Activated CD8-positive, alpha-beta T cell treated with anti-CD3 and anti-CD28 coated beads for 36 hours (primary cell): ENCODE measurements around the gene HELT. TPM values are rescaled to one million over a fixed set of nuclear protein-coding genes. Genes with fewer than 3 reads are reported as not detected.

Experiments used
- ATAC-seq: fragments of 200-7000 bp; cut with Tn5 transposase; one replicate; pipeline ENCODE4 v1.10.0; 2021; ENCODE audit warnings: mild to moderate bottlenecking, moderate library complexity
- CTCF ChIA-PET: fragments of 350-600 bp; sonication (Branson Sonifier 250); formaldehyde crosslinking; loops from one replicate; lab custom pipeline; 2021; ENCODE audit warnings: antibody characterized with exemption; lab: Charles Lee
- POLR2A ChIA-PET: fragments of 350-600 bp; sonication (Branson Sonifier 250); formaldehyde crosslinking; loops from one replicate; lab custom pipeline; 2021; ENCODE audit warnings: antibody characterized with exemption; lab: Charles Lee
- DNase-seq: peaks from one replicate; pipeline ENCODE4 v3.0.0-alpha.2; 2020
- H3K27ac Mint-ChIP-seq: one replicate; pipeline ENCODE4 v1.8.0; 2021; ENCODE audit warnings: mild to moderate bottlenecking, mixed read lengths
- H3K27me3 Mint-ChIP-seq: one replicate; pipeline ENCODE4 v1.8.0; 2021; ENCODE audit warnings: mixed read lengths
- H3K36me3 Mint-ChIP-seq: one replicate; pipeline ENCODE4 v1.8.0; 2021; ENCODE audit warnings: low read depth, mixed read lengths
- H3K4me1 Mint-ChIP-seq: one replicate; pipeline ENCODE4 v1.8.0; 2021; ENCODE audit warnings: low read depth, mixed read lengths
- H3K4me3 Mint-ChIP-seq: one replicate; pipeline ENCODE4 v1.8.0; 2021; ENCODE audit warnings: mild to moderate bottlenecking, moderate library complexity, mixed read lengths
- H3K9me3 Mint-ChIP-seq: one replicate; pipeline ENCODE4 v1.8.0; 2021; ENCODE audit warnings: mixed read lengths
- intact Hi-C: fragments of 100-400 bp; cut with micrococcal nuclease; formaldehyde crosslinking; loops from one replicate; pipeline ENCODE4 v1.10.0; 2022
- total RNA-seq, 2 experiments: library from RNA; stranded (reverse); gene quantifications; one replicate each; pipeline ENCODE4 v1.2.3, GENCODE V29; 2021
- TF ChIP-seq, protein P1 (sequence below): fragments of 200-600 bp; IDR thresholded peaks from one replicate; pipeline ENCODE4 v1.8.0; 2022; ENCODE audit warnings: antibody characterized with exemption, mild to moderate bottlenecking

Gene HELT
- total RNA-seq, 2 experiments from 2014 or later: not detected

GRCh38 chr4:185018834-185019455 is 655 bp downstream of the HELT start:
- peaks cover 7% of the 10 kb centered on the region for H3K4me1 Mint-ChIP-seq
- intact Hi-C loops: no loop called here
- peaks cover 79% of the 10 kb centered on the region for H3K27me3 Mint-ChIP-seq
- TF ChIP-seq, protein P1, sequence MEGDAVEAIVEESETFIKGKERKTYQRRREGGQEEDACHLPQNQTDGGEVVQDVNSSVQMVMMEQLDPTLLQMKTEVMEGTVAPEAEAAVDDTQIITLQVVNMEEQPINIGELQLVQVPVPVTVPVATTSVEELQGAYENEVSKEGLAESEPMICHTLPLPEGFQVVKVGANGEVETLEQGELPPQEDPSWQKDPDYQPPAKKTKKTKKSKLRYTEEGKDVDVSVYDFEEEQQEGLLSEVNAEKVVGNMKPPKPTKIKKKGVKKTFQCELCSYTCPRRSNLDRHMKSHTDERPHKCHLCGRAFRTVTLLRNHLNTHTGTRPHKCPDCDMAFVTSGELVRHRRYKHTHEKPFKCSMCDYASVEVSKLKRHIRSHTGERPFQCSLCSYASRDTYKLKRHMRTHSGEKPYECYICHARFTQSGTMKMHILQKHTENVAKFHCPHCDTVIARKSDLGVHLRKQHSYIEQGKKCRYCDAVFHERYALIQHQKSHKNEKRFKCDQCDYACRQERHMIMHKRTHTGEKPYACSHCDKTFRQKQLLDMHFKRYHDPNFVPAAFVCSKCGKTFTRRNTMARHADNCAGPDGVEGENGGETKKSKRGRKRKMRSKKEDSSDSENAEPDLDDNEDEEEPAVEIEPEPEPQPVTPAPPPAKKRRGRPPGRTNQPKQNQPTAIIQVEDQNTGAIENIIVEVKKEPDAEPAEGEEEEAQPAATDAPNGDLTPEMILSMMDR: no peak
- ChIA-PET POLR2A (no interaction called here), CTCF (interaction anchor here (0.8 to 1.1 kb wide), 4 partner anchors 9 to 20 kb away, joined by 3 to 4 read pairs (median 3); no protein-coding TSS in a partner anchor)
- DNase-seq (no peak), ATAC-seq (no peak)
- no peaks in the 10 kb centered on the region for H3K36me3 Mint-ChIP-seq
- H3K9me3 Mint-ChIP-seq: no peaks in the 10 kb centered on the region
- H3K27ac Mint-ChIP-seq: no peak overlapping the region
- no peak overlapping the region for H3K4me3 Mint-ChIP-seq

DNA sequence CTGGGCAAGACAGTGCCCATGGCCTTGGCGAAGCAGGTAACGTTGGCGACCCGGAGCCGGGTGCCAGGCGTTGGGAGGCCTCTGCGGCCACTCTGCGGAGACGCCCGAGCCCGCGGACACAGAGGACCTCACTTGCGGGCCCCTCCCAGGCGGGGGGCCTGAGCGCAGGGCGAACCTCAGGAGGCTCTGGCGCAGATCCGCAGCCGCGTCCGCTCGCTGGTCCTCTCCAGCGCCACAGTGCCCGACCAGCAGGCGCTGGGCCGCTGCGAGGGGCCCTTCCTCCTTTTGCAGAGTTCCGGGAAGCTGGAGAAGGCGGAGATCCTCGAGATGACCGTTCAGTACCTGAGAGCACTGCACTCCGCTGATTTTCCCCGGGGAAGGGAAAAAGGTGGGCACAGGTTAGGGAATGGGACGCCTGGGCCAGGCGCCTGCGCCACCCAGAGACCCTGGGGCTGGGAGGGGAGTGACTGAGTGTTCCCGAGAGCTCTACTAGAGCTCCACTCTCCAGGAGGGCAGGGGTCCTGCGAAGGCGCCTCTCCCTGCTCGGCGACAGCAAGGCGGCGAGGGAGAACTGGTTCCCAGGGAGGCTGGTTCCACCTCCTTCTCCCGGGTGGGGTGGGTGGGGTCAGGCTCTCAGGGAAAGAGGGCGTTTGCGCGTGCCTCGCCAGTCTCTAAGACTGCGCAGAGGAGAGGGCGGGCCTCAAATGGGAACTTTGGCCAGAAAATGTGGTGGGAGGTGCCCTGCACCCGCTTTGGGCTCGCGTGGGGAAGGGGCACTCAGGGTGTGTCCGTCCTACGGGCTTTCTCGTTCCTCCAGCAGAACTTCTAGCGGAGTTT is 1.4 kb downstream of the HELT start:
- POLR2A ChIA-PET: no interaction called here

DNA sequence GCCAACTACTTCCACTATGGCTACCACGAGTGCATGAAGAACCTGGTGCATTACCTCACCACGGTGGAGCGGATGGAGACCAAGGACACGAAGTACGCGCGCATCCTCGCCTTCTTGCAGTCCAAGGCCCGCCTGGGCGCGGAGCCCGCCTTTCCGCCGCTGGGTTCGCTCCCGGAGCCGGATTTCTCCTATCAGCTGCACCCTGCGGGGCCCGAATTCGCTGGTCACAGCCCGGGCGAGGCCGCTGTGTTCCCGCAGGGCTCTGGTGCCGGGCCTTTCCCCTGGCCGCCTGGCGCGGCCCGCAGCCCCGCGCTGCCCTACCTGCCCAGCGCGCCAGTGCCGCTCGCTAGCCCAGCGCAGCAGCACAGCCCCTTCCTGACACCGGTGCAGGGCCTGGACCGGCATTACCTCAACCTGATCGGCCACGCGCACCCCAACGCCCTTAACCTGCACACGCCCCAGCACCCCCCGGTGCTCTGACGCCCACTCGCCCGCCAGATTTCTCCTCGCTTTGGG is 2.1 kb downstream of the HELT start:
- no peak overlapping the region for H3K4me3 Mint-ChIP-seq
- ATAC-seq (no peak), DNase-seq (no peak)
- H3K36me3 Mint-ChIP-seq: no peaks in the 10 kb centered on the region
- no peaks in the 10 kb centered on the region for H3K9me3 Mint-ChIP-seq
- intact Hi-C loops: no loop called here
- ChIA-PET POLR2A (no interaction called here), CTCF (interaction anchor here (1.1 kb wide), 1 partner anchor 15 kb away, joined by 3 read pairs; no protein-coding TSS in a partner anchor)
- H3K27me3 Mint-ChIP-seq: peaks cover 71% of the 10 kb centered on the region
- peaks cover 7% of the 10 kb centered on the region for H3K4me1 Mint-ChIP-seq
- H3K27ac Mint-ChIP-seq: no peak overlapping the region
- TF ChIP-seq, protein P1: no peak

More for the DNA sequence above, 1.4 kb downstream of the HELT start:
- intact Hi-C loops: no loop called here
- Mint-ChIP-seq H3K4me3 (no peak overlapping the region), H3K9me3 (no peaks in the 10 kb centered on the region), H3K27ac (no peak overlapping the region), H3K27me3 (peaks cover 74% of the 10 kb centered on the region), H3K36me3 (no peaks in the 10 kb centered on the region), H3K4me1 (peaks cover 7% of the 10 kb centered on the region)
- CTCF ChIA-PET: interaction anchor here (0.8 to 1.1 kb wide), 4 partner anchors 9 to 20 kb away, joined by 3 to 4 read pairs (median 3); no protein-coding TSS in a partner anchor
- DNase-seq (no peak), ATAC-seq (no peak)
- TF ChIP-seq, protein P1: no peak

GRCh38 chr4:185020863-185021761 is 2.8 kb downstream of the HELT start:
- CTCF ChIA-PET: interaction anchor here (4.5 kb wide), 1 partner anchor 20 kb away, joined by 23 read pairs; no protein-coding TSS in a partner anchor
- Mint-ChIP-seq H3K9me3 (no peaks in the 10 kb centered on the region), H3K27ac (no peak overlapping the region), H3K27me3 (peaks cover 65% of the 10 kb centered on the region), H3K36me3 (no peaks in the 10 kb centered on the region), H3K4me3 (no peak overlapping the region), H3K4me1 (peaks cover 7% of the 10 kb centered on the region)
- TF ChIP-seq, protein P1: no peak
- intact Hi-C loops: no loop called here
- no peak for DNase-seq
- no peak for ATAC-seq
- POLR2A ChIA-PET: no interaction called here
